Panc1 (cell line): ENCODE measurements around the gene CRYGS. TPM values are rescaled to one million over a fixed set of nuclear protein-coding genes. Genes with fewer than 3 reads are reported as not detected.

Experiments used
- ATAC-seq: fragments of 200-7000 bp; cut with Tn5 transposase; 2 replicates; pipeline ENCODE4 v1.9.1; 2020; ENCODE audit warnings: mild to moderate bottlenecking, moderate library complexity
- BruUV-seq: library from RNA; stranded (reverse); fragments of 400-500 nt; replicated peaks from 2 replicates; lab custom pipeline; 2021; lab: Mats Ljungman, UMichigan
- CTCF ChIA-PET: fragments of 300-600 bp; sonication (Branson Sonifier 250); formaldehyde crosslinking; loops from one replicate; lab custom pipeline; 2022; ENCODE audit warnings: antibody characterized with exemption; lab: Charles Lee
- POLR2A ChIA-PET: fragments of 300-600 bp; sonication (Branson Sonifier 250); formaldehyde crosslinking; loops from one replicate; lab custom pipeline; 2022; ENCODE audit warnings: antibody characterized with exemption; lab: Charles Lee
- DNase-seq: peaks from one replicate; pipeline ENCODE4 v3.0.0-alpha.2; 2010; ENCODE audit warnings: low read depth, low spot score
- H3K27ac ChIP-seq: 2 replicates; pipeline ENCODE4 v1.5.1; 2011; ENCODE audit warnings: mild to moderate bottlenecking, low read length, inconsistent platforms
- H3K27me3 ChIP-seq: fragments of 200-500 bp; sonication (Bioruptor generic); 2 replicates; pipeline ENCODE4 v1.6.0; 2014; ENCODE audit warnings: low read length, inconsistent platforms; ENCODE audit not compliant: control insufficient read depth, insufficient read depth
- H3K36me3 ChIP-seq: fragments of 200-500 bp; sonication (Bioruptor generic); 2 replicates; pipeline ENCODE4 v1.5.1; 2014; ENCODE audit warnings: inconsistent platforms, mild to moderate bottlenecking, low read length, moderate library complexity; ENCODE audit not compliant: control insufficient read depth, insufficient read depth
- H3K4me1 ChIP-seq: 2 replicates; pipeline ENCODE4 v1.5.1; 2011; ENCODE audit warnings: inconsistent platforms, mild to moderate bottlenecking, low read length, moderate library complexity; ENCODE audit not compliant: control insufficient read depth, insufficient read depth
- H3K4me3 ChIP-seq, 2 experiments: 2 replicates each; pipeline ENCODE4 v1.5.1; 2011 to 2012; ENCODE audit warnings: low read depth in 2 of 2, low read length in 2 of 2, mild to moderate bottlenecking in 2 of 2, inconsistent platforms in 1 of 2, moderate library complexity in 1 of 2
- H3K9me3 ChIP-seq: fragments of 200-500 bp; sonication (Bioruptor generic); 2 replicates; pipeline ENCODE4 v1.5.1; 2014; ENCODE audit warnings: low read depth, mild to moderate bottlenecking, inconsistent platforms, low read length, moderate library complexity; ENCODE audit not compliant: control insufficient read depth, insufficient read depth
- POLR2AphosphoS5 ChIP-seq: IDR thresholded peaks from 2 replicates; pipeline ENCODE4 v1.6.1; 2012; ENCODE audit warnings: mild to moderate bottlenecking, low read depth, low read length, moderate library complexity
- SIN3A ChIP-seq: IDR thresholded peaks from 2 replicates; pipeline ENCODE4 v1.6.1; 2012; ENCODE audit warnings: low read depth, mild to moderate bottlenecking, low read length, moderate library complexity, borderline replicate concordance; ENCODE audit not compliant: insufficient read depth
- TCF7L2 ChIP-seq: IDR thresholded peaks from 2 replicates; pipeline ENCODE4 v1.6.1; 2011; ENCODE audit warnings: mild to moderate bottlenecking, low read depth, low read length, inconsistent platforms
- in situ Hi-C: cut with HindIII; loops from 2 replicates; pipeline ENCODE4 v1.10.0; 2016; ENCODE audit warnings: low sequenced_read_pairs, low pct_unique_long_range_greater_than_20kb
- intact Hi-C: fragments of 100-400 bp; cut with micrococcal nuclease; formaldehyde crosslinking; loops from one replicate; pipeline ENCODE4 v1.10.0; 2022; ENCODE audit not compliant: unreplicated experiment
- total RNA-seq: library from RNA; stranded (reverse); gene quantifications from one replicate; pipeline ENCODE4 v1.2.1, GENCODE V29; 2021; ENCODE audit not compliant: unreplicated experiment
- TF ChIP-seq, protein P1 (sequence below): fragments of 450-650 bp; IDR thresholded peaks from 2 replicates; pipeline ENCODE4 v1.5.1; 2017; ENCODE audit warnings: mild to moderate bottlenecking
- TF ChIP-seq, protein P2 (sequence below), 2 experiments: IDR thresholded peaks; 2 replicates each; pipeline ENCODE4 v1.6.1; 2011 to 2012; ENCODE audit warnings: low read depth in 2 of 2, control low read depth in 1 of 2, low read length in 1 of 2, mild to moderate bottlenecking in 1 of 2, moderate library complexity in 1 of 2; ENCODE audit not compliant: insufficient read depth in 1 of 2

The CRYGS gene
- total RNA-seq, 1 experiment from 2014 or later: 2.8 TPM

DNA sequence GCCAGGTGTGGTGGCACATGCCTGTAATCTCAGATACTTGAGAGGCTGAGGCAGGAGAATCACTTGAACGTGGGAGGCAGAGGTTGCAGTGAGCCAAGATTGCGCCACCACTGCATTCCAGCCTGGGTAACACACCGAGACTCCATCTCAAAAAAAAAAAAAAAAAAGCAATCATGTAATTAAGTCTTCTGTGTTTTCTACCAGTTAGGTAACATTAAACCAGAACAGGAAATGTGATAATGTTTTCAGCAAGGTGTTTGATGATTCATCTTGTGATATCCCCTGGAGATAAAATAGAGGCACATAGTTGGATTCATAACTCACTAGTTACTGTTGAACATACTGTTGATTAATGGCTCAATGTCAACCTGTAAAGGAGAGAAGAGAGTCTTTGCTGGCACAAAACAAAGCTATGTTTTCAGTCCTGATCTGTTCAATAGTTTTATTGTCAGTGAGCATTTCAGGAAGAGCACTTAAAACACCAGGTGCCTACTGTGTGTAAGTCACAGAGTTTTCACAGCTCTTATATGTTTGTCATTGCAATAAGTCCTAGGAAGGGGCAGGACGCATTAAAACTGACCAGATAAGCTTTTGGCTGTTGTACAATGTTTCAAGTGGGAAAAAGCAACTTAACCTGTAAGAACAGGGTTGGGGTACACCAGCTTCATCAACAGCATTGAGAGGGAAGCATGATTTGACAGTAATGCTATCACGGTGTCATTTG is 45.8 kb upstream of the CRYGS start:
- in situ Hi-C loops: no loop called here
- POLR2A ChIA-PET: no interaction called here

GRCh38 chr3:186589121-186589520 is 44.9 kb upstream of the CRYGS start:
- POLR2A ChIA-PET: no interaction called here
- CTCF ChIA-PET: interaction anchor here (0.6 to 0.7 kb wide), 3 partner anchors 20 to 233 kb away, joined by 4 to 7 read pairs (median 5); no protein-coding TSS in a partner anchor
- in situ Hi-C loops: no loop called here
- intact Hi-C loops: no loop called here
- no peaks in the 10 kb centered on the region for H3K4me1 ChIP-seq
- H3K27me3 ChIP-seq: no peaks in the 10 kb centered on the region
- H3K4me3 ChIP-seq: no peak overlapping the region
- H3K9me3 ChIP-seq: no peaks in the 10 kb centered on the region
- no peak for ATAC-seq
- no TSS peak for BruUV-seq
- H3K27ac ChIP-seq: no peak overlapping the region
- H3K36me3 ChIP-seq: peaks cover 9% of the 10 kb centered on the region
- DNase-seq: no peak
- TF ChIP-seq POLR2AphosphoS5: no peak
- TF ChIP-seq, protein P1, sequence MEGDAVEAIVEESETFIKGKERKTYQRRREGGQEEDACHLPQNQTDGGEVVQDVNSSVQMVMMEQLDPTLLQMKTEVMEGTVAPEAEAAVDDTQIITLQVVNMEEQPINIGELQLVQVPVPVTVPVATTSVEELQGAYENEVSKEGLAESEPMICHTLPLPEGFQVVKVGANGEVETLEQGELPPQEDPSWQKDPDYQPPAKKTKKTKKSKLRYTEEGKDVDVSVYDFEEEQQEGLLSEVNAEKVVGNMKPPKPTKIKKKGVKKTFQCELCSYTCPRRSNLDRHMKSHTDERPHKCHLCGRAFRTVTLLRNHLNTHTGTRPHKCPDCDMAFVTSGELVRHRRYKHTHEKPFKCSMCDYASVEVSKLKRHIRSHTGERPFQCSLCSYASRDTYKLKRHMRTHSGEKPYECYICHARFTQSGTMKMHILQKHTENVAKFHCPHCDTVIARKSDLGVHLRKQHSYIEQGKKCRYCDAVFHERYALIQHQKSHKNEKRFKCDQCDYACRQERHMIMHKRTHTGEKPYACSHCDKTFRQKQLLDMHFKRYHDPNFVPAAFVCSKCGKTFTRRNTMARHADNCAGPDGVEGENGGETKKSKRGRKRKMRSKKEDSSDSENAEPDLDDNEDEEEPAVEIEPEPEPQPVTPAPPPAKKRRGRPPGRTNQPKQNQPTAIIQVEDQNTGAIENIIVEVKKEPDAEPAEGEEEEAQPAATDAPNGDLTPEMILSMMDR: no peak; the same call in 1 of the 2 replicates

More for the DNA sequence above, 45.8 kb upstream of the CRYGS start:
- no peak for DNase-seq
- no peak overlapping the region for H3K4me3 ChIP-seq
- CTCF ChIA-PET: interaction anchor here (0.6 to 0.7 kb wide), 3 partner anchors 19 to 232 kb away, joined by 4 to 7 read pairs (median 5); no protein-coding TSS in a partner anchor
- peaks cover 7% of the 10 kb centered on the region; the same call in 1 of the 2 replicates for H3K36me3 ChIP-seq
- ATAC-seq: no peak
- TF ChIP-seq, protein P1: no peak
- TF ChIP-seq, protein P2, sequence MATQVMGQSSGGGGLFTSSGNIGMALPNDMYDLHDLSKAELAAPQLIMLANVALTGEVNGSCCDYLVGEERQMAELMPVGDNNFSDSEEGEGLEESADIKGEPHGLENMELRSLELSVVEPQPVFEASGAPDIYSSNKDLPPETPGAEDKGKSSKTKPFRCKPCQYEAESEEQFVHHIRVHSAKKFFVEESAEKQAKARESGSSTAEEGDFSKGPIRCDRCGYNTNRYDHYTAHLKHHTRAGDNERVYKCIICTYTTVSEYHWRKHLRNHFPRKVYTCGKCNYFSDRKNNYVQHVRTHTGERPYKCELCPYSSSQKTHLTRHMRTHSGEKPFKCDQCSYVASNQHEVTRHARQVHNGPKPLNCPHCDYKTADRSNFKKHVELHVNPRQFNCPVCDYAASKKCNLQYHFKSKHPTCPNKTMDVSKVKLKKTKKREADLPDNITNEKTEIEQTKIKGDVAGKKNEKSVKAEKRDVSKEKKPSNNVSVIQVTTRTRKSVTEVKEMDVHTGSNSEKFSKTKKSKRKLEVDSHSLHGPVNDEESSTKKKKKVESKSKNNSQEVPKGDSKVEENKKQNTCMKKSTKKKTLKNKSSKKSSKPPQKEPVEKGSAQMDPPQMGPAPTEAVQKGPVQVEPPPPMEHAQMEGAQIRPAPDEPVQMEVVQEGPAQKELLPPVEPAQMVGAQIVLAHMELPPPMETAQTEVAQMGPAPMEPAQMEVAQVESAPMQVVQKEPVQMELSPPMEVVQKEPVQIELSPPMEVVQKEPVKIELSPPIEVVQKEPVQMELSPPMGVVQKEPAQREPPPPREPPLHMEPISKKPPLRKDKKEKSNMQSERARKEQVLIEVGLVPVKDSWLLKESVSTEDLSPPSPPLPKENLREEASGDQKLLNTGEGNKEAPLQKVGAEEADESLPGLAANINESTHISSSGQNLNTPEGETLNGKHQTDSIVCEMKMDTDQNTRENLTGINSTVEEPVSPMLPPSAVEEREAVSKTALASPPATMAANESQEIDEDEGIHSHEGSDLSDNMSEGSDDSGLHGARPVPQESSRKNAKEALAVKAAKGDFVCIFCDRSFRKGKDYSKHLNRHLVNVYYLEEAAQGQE (IDR thresholded peaks at IDR 0.05; ENCODE audit: insufficient read depth in 1 of 2, low read depth in 2 of 2, low read length in 1 of 2): no peak
- TF ChIP-seq SIN3A: no peak
- no peak for TF ChIP-seq TCF7L2
- no peak for TF ChIP-seq POLR2AphosphoS5
- H3K27me3 ChIP-seq: no peaks in the 10 kb centered on the region
- intact Hi-C loops: no loop called here
- no peaks in the 10 kb centered on the region for H3K4me1 ChIP-seq
- no peaks in the 10 kb centered on the region for H3K9me3 ChIP-seq
- no TSS peak for BruUV-seq
- no peak overlapping the region for H3K27ac ChIP-seq
